ENCODE data around the gene ANLN. TPM values are rescaled to one million over a fixed set of nuclear protein-coding genes. Genes with fewer than 3 reads are reported as not detected.

ANLN gene
- total and polyA plus RNA-seq, 9 of the 15 experiments (the other 6 are each of a cell fraction or from before 2014, with no cell fraction given): 18.1 to 66.2 (median 38.7) TPM

GRCh38 chr7:36379831-36380504, 9.7 kb upstream of the ANLN start:
- no peak overlapping the region for H3K27ac ChIP-seq (ENCODE audit: extremely low read depth, low read depth, low read length)
- no peak overlapping the region for H2AFZ ChIP-seq (ENCODE audit: low read depth, low read length)
- intact Hi-C loops (cut with micrococcal nuclease): no loop called here
- WGBS (ENCODE audit: insufficient coverage, low coverage, missing lambda C conversion rate): 0% methylated on average over 2 of the region's 2 CpGs
- POLR2A ChIA-PET: no interaction called here
- no peak for DNase-seq (ENCODE audit: extremely low read depth in 1 of 4, low spot score in 3 of 4)
- no peak overlapping the region for H3K9ac ChIP-seq (ENCODE audit: insufficient read depth in 1 of 2, low read depth in 2 of 2, low read length in 2 of 2)
- CTCF ChIA-PET (ENCODE audit: low intra/inter-chr PET ratio): no interaction called here
- no peaks in the 10 kb centered on the region for H3K36me3 ChIP-seq (ENCODE audit: control insufficient read depth, insufficient read depth, low read length)
- TF ChIP-seq PHB (CRISPR knock-in tag; IDR thresholded peaks at IDR 0.05) (no peak), TEAD1 (CRISPR knock-in tag; IDR thresholded peaks at IDR 0.05) (no peak), HBP1 (CRISPR knock-in tag; IDR thresholded peaks at IDR 0.05) (no peak), XRCC3 (IDR thresholded peaks at IDR 0.05) (no peak), PTBP1 (IDR thresholded peaks at IDR 0.05; ENCODE audit: low read depth, low read length) (no peak), ZNF408 (CRISPR knock-in tag; IDR thresholded peaks at IDR 0.05; ENCODE audit: low read depth) (no peak), TCF7L2 (IDR thresholded peaks at IDR 0.05; ENCODE audit: low read depth, low read length) (no peak), KLF10 (CRISPR knock-in tag; IDR thresholded peaks at IDR 0.05) (no peak), MED1 (CRISPR knock-in tag; IDR thresholded peaks at IDR 0.05; ENCODE audit: borderline replicate concordance) (no peak), ZNF431 (CRISPR knock-in tag; IDR thresholded peaks at IDR 0.05) (no peak), CREB1 (IDR thresholded peaks at IDR 0.05) (no peak), CREB1 (CRISPR knock-in tag; IDR thresholded peaks at IDR 0.05) (no peak), MTA3 (IDR thresholded peaks at IDR 0.05; ENCODE audit: borderline replicate concordance) (no peak), FOXA3 (CRISPR knock-in tag; conservative IDR thresholded peaks at IDR 0.05 in 1 of 2, IDR thresholded peaks at IDR 0.05 in 1 of 2) (no peak), FOXM1 (IDR thresholded peaks at IDR 0.05; ENCODE audit: low read depth) (no peak), FOXM1 (CRISPR knock-in tag; IDR thresholded peaks at IDR 0.05; ENCODE audit: low read depth) (no peak), ZFPM2 (CRISPR knock-in tag; IDR thresholded peaks at IDR 0.05) (no peak), BMI1 (IDR thresholded peaks at IDR 0.05; ENCODE audit: low read length) (no peak), CEBPG (CRISPR knock-in tag; IDR thresholded peaks at IDR 0.05) (no peak), CEBPG (tag; conservative IDR thresholded peaks at IDR 0.05 in 1 of 2, IDR thresholded peaks at IDR 0.05 in 1 of 2) (no peak), ZSCAN29 (IDR thresholded peaks at IDR 0.05) (no peak)
- no peaks in the 10 kb centered on the region for H3K9me3 ChIP-seq (replicated peaks; ENCODE audit: control insufficient read depth, insufficient read depth, low read depth, low read length)
- FAIRE-seq: no peak
- no peak overlapping the region for H3K4me3 ChIP-seq
- in situ Hi-C loops (cut with MboI): no loop called here
- H3K79me2 ChIP-seq (ENCODE audit: control insufficient read depth, insufficient read depth, low read length): no peaks in the 10 kb centered on the region
- BruUV-seq (replicated peaks): no TSS peak
- no peak for ATAC-seq
- no peak overlapping the region for H3K4me2 ChIP-seq (ENCODE audit: insufficient read depth, low read length)
- H4K20me1 ChIP-seq (replicated peaks; ENCODE audit: control insufficient read depth, insufficient read depth, low read length): no peaks in the 10 kb centered on the region
- no peaks in the 10 kb centered on the region for H3K4me1 ChIP-seq (replicated peaks in 1 of 2; ENCODE audit: control insufficient read depth in 2 of 2, insufficient read depth in 2 of 2, low read length in 2 of 2)
- 0 out of 5 replicates have a peak, but pooled peaks cover 0 to 3% of the 10 kb centered on the region in 2 experiments for H3K27me3 ChIP-seq (ENCODE audit: control insufficient read depth in 2 of 2, insufficient read depth in 2 of 2, low read length in 2 of 2)
- H3K9me1 ChIP-seq (ENCODE audit: control insufficient read depth, insufficient read depth, low read length): no peaks in the 10 kb centered on the region
